CD4-positive, alpha-beta T cell (primary cell): ENCODE results near the gene PLXND1. TPM values are rescaled to one million over a fixed set of nuclear protein-coding genes. Genes with fewer than 3 reads are reported as not detected.

ENCODE experiments used
- ATAC-seq: fragments of 200-7000 bp; cut with Tn5 transposase; one replicate; pipeline ENCODE4 v1.10.0; 2022; ENCODE audit warnings: mild to moderate bottlenecking; ENCODE audit not compliant: poor library complexity
- CTCF ChIA-PET: fragments of 350-600 bp; sonication (Branson Sonifier 250); formaldehyde crosslinking; loops from one replicate; lab custom pipeline; 2021; ENCODE audit warnings: antibody characterized with exemption, inconsistent platforms; lab: Charles Lee
- POLR2A ChIA-PET: fragments of 350-600 bp; sonication (Branson Sonifier 250); formaldehyde crosslinking; loops from one replicate; lab custom pipeline; 2021; ENCODE audit warnings: antibody characterized with exemption, inconsistent platforms; lab: Charles Lee
- DNase-seq, 14 experiments: peaks; one replicate each; pipeline ENCODE4 v3.0.0-alpha.2; 2013 to 2020; ENCODE audit warnings: mixed read lengths in 2 of 14
- H3K27ac ChIP-seq, 2 donors: one replicate each; pipeline versions ENCODE4 v1.5.1 to v1.7.0; 2013; ENCODE audit warnings: low read length in 2 of 2, low read depth in 1 of 2, mild to moderate bottlenecking in 1 of 2
- H3K27me3 ChIP-seq, 2 experiments: 1 replicate in 1 of 2; 2 replicates in 1 of 2; pipeline versions ENCODE4 v1.6.1 to v1.7.0; 2013; ENCODE audit warnings: low read length in 2 of 2, control low read depth in 1 of 2, mild to moderate bottlenecking in 1 of 2, moderate library complexity in 1 of 2; ENCODE audit not compliant: insufficient read depth in 2 of 2, control insufficient read depth in 1 of 2
- H3K36me3 ChIP-seq: one replicate; pipeline ENCODE4 v1.6.1; 2013; ENCODE audit warnings: low read length, control low read depth; ENCODE audit not compliant: insufficient read depth
- H3K4me1 ChIP-seq: one replicate; pipeline ENCODE4 v1.6.1; 2013; ENCODE audit warnings: low read length, control low read depth; ENCODE audit not compliant: insufficient read depth
- H3K4me3 ChIP-seq: one replicate; pipeline ENCODE4 v1.5.1; 2013; ENCODE audit warnings: mild to moderate bottlenecking, low read length, moderate library complexity
- H3K9me3 ChIP-seq, 2 experiments: 1 replicate in 1 of 2; 2 replicates in 1 of 2; pipeline versions ENCODE4 v1.6.1 to v1.7.0; 2013; ENCODE audit warnings: low read length in 2 of 2, mild to moderate bottlenecking in 2 of 2, control low read depth in 1 of 2, moderate library complexity in 1 of 2; ENCODE audit not compliant: control insufficient read depth in 1 of 2, insufficient read depth in 1 of 2
- H3K27ac Mint-ChIP-seq: one replicate; pipeline ENCODE4 v1.8.0; 2020; ENCODE audit warnings: mixed read lengths
- H3K27me3 Mint-ChIP-seq: one replicate; pipeline ENCODE4 v1.8.0; 2021; ENCODE audit warnings: mixed read lengths
- H3K36me3 Mint-ChIP-seq: one replicate; pipeline ENCODE4 v1.8.0; 2021; ENCODE audit warnings: low read depth, mixed read lengths
- H3K4me1 Mint-ChIP-seq: one replicate; pipeline ENCODE4 v1.8.0; 2021; ENCODE audit warnings: low read depth, mixed read lengths
- H3K4me3 Mint-ChIP-seq: one replicate; pipeline ENCODE4 v1.8.0; 2020; ENCODE audit warnings: mild to moderate bottlenecking, mixed read lengths
- H3K9me3 Mint-ChIP-seq: one replicate; pipeline ENCODE4 v1.8.0; 2020; ENCODE audit warnings: mixed read lengths
- intact Hi-C, 2 experiments: fragments of 100-400 bp; cut with DNase I in 1 of 2; cut with micrococcal nuclease in 1 of 2; formaldehyde crosslinking; loops; one replicate each; pipeline versions ENCODE4 v1.15.1 to v1.9.0; 2023 to 2025; cut with DNase I, micrococcal nuclease
- total RNA-seq, 174 experiments: library from RNA in 2 of 174; stranded (reverse) in 2 of 174; gene quantifications; one replicate each; pipeline ENCODE4 v1.2.3 and lab custom pipeline; 2021 to 2026
- TF ChIP-seq, protein P1 (sequence below): fragments of 200-600 bp; IDR thresholded peaks from one replicate; pipeline ENCODE4 v1.8.0; 2022; ENCODE audit warnings: antibody characterized with exemption, mild to moderate bottlenecking

Gene PLXND1
- total RNA-seq, 2 experiments from 2014 or later = 61.7 to 62.5 TPM

GRCh38 chr3:129590215-129590614, 16.3 kb downstream of the PLXND1 start:
- H3K9me3 Mint-ChIP-seq = no peaks in the 10 kb centered on the region
- intact Hi-C loops = no loop called here
- no peak for ATAC-seq
- H3K4me3 ChIP-seq = no peak overlapping the region
- DNase-seq = no peak
- no peaks in the 10 kb centered on the region for H3K36me3 ChIP-seq
- H3K4me1 Mint-ChIP-seq = peaks cover 33% of the 10 kb centered on the region
- H3K27me3 ChIP-seq = no peaks in the 10 kb centered on the region
- TF ChIP-seq, protein P1, sequence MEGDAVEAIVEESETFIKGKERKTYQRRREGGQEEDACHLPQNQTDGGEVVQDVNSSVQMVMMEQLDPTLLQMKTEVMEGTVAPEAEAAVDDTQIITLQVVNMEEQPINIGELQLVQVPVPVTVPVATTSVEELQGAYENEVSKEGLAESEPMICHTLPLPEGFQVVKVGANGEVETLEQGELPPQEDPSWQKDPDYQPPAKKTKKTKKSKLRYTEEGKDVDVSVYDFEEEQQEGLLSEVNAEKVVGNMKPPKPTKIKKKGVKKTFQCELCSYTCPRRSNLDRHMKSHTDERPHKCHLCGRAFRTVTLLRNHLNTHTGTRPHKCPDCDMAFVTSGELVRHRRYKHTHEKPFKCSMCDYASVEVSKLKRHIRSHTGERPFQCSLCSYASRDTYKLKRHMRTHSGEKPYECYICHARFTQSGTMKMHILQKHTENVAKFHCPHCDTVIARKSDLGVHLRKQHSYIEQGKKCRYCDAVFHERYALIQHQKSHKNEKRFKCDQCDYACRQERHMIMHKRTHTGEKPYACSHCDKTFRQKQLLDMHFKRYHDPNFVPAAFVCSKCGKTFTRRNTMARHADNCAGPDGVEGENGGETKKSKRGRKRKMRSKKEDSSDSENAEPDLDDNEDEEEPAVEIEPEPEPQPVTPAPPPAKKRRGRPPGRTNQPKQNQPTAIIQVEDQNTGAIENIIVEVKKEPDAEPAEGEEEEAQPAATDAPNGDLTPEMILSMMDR = no peak
- ChIA-PET CTCF (no interaction called here), POLR2A (no interaction called here)
- H3K9me3 ChIP-seq = no peaks in the 10 kb centered on the region
- no peak overlapping the region for H3K27ac ChIP-seq
- H3K4me3 Mint-ChIP-seq = no peak overlapping the region
- peaks cover 30% of the 10 kb centered on the region for H3K4me1 ChIP-seq
- no peaks in the 10 kb centered on the region for H3K27me3 Mint-ChIP-seq
- no peaks in the 10 kb centered on the region for H3K36me3 Mint-ChIP-seq
- no peak overlapping the region for H3K27ac Mint-ChIP-seq

DNA sequence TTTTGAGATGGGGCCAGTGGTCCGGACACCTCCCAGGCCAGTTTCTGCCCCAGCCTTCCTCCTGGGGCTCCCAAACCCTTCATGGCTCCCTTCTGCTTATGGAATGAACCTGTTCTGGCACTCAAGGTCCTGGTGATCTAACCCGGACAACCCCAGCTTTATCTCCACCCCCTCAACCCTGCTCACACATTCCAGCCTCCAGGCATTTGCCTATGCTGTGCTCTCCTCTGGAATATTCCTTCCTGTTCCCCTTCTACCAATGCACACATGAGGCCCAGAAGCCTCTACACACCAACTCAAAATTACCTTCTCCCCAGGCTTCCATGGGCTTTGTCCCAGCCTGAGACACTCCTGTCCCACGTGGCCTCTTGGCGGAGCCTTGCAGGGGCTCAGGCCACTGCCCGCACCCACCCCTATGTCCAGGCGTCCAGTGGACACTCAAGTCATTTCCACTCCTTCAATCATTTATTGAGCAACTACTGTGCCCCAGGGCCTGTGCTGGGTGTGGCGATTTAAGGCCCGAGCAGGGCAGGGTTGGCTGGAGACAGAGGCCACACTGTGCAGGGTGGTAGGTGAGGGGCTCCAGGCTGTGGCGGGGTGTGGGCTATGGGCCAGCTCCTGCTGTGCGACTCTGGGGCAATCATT, 18.8 kb downstream of the PLXND1 start:
- Histone ChIP-seq H3K4me3 (no peak overlapping the region), H3K27me3 (no peaks in the 10 kb centered on the region), H3K9me3 (no peaks in the 10 kb centered on the region), H3K4me1 (peaks cover 5% of the 10 kb centered on the region), H3K36me3 (no peaks in the 10 kb centered on the region), H3K27ac (no peak overlapping the region)
- POLR2A ChIA-PET = no interaction called here
- Mint-ChIP-seq H3K36me3 (no peaks in the 10 kb centered on the region), H3K4me1 (peaks cover 11% of the 10 kb centered on the region), H3K27ac (no peak overlapping the region), H3K4me3 (no peak overlapping the region), H3K27me3 (no peaks in the 10 kb centered on the region), H3K9me3 (no peaks in the 10 kb centered on the region)
- CTCF ChIA-PET = no interaction called here
- intact Hi-C loops = no loop called here
- ATAC-seq = no peak
- TF ChIP-seq, protein P1 = no peak
- DNase-seq = no peak

GRCh38 chr3:129586746-129587430, 19.6 kb downstream of the PLXND1 start:
- no peaks in the 10 kb centered on the region for H3K27me3 ChIP-seq
- intact Hi-C loops = no loop called here
- Mint-ChIP-seq H3K36me3 (no peaks in the 10 kb centered on the region), H3K27me3 (no peaks in the 10 kb centered on the region), H3K27ac (no peak overlapping the region), H3K4me3 (no peak overlapping the region), H3K4me1 (peaks cover 8% of the 10 kb centered on the region), H3K9me3 (no peaks in the 10 kb centered on the region)
- ChIA-PET CTCF (no interaction called here), POLR2A (no interaction called here)
- ATAC-seq (no peak), DNase-seq (no peak)
- TF ChIP-seq, protein P1 = no peak
- H3K27ac ChIP-seq = no peak overlapping the region
- H3K36me3 ChIP-seq = no peaks in the 10 kb centered on the region
- H3K4me1 ChIP-seq = peaks cover 3% of the 10 kb centered on the region
- H3K9me3 ChIP-seq = no peaks in the 10 kb centered on the region
- no peak overlapping the region for H3K4me3 ChIP-seq
